Esophagus mucosa (tissue), 1 donor: ENCODE measurements around the gene DHRS13. TPM values are rescaled to one million over a fixed set of nuclear protein-coding genes. Genes with fewer than 3 reads are reported as not detected.
A peak's percentile ranks its signal among the peaks of the same experiment; 100 is the strongest.

Experiments
- ATAC-seq: fragments of 200-7000 bp; cut with Tn5 transposase; one replicate; pipeline ENCODE4 v1.9.1; 2020
- total RNA-seq: library from RNA; stranded (reverse); gene quantifications from one replicate; pipeline ENCODE4 v1.2.4, GENCODE V29; 2023
- donor health status: DM: yes; HTN: yes; CAD: no.

Gene DHRS13
- total RNA-seq, 1 donor from 2014 or later: 10.0 TPM

- ATAC-seq: no peak
Observed at GRCh38 chr17:28857905-28858800, 44.7 kb downstream of the DHRS13 start.

- ATAC-seq: no peak
Observed at GRCh38 chr17:28856028-28856574, 46.8 kb downstream of the DHRS13 start.

GRCh38 chr17:28855336-28855679 lies 47.6 kb downstream of the DHRS13 start:
- ATAC-seq: no peak

GRCh38 chr17:28854457-28855335 lies 48.2 kb downstream of the DHRS13 start, which contains the start of gene ERAL1:
TSS of gene ERAL1 (plus strand) at chr17:28855016. CDS start at chr17:28855035, 19 bp downstream.
- peak; percentile 94 for ATAC-seq

DNA sequence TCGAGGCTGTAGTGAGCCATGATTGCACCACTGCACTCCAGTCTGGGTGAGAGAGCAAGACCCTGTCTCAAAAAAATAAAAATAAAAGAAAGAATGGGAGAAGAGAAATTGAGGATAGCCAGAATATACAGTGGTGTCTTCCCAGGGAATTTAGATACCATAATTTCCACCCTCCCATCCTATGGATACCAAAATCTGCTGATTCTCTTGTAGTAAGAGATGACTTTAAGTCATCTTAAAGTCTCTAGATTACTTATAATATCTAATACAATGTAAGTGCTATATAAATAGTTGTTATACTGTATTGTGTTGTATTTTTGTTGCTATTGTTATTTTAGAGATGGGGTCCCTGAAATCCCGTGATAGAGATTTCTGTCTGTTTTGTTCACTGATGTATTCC lies 49.6 kb downstream of the DHRS13 start:
- ATAC-seq: no peak

DNA sequence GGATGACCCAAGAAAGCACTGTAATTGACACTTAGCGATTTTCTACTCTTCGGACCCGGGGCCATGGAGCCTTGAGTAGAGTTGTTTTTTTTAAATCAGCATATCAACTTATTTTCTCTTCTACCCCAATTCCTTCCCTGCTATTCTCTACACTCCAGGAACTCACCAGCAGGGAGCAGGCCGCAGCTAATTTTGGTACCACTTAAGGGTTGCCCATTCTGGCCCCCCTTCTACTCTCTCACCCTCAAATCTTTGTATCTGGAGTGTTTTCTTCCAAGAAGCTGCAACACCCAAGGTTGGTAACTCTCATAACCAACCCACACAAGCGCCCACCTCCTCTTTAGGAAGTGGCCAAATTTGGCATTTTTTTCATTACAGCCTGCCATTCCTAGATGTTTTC lies 53.6 kb downstream of the DHRS13 start:
- no peak for ATAC-seq

DNA sequence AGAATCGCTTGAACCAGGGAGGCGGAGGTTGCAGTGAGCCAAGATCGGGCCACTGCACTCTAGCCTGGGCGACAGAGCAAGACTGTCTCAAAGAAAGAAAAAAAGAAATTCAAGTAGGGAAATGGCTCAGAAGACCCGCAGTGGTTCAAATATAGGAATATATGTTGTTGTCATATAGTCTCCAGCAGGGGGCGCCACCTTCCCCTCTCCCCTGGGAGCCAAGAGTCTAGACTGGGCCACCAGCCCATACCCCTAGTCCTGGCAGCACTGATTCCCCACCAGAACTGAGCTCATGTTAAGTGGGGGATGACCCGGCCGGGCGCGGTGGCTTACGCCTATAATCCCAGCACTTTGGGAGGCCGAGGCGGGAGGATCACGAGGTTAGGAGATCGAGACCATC lies 54.2 kb downstream of the DHRS13 start:
- peak; percentile 45 for ATAC-seq

Other genes with a start within 250 kb of the DHRS13 start
- gene SDF2, start 241.2 kb downstream of the DHRS13 start, total RNA-seq: 29.0 TPM
- 31.8 TPM for gene SUPT6H, start 240.9 kb downstream of the DHRS13 start, total RNA-seq
- gene PROCA1, start 191.2 kb downstream of the DHRS13 start, total RNA-seq: 0.64 TPM
- 34.2 TPM for gene RAB34, start 185.2 kb downstream of the DHRS13 start, total RNA-seq
- gene RPL23A, start 183.1 kb downstream of the DHRS13 start, total RNA-seq: 1,336 TPM
- gene TLCD1, start 176.8 kb downstream of the DHRS13 start, total RNA-seq: 14.7 TPM
- gene NEK8, start 174.3 kb downstream of the DHRS13 start, total RNA-seq: 3.9 TPM
- 41.6 TPM for gene TRAF4, start 159.1 kb downstream of the DHRS13 start, total RNA-seq
- 12.2 TPM for gene FAM222B, start 60.3 kb downstream of the DHRS13 start, total RNA-seq
- 31.7 TPM for gene ERAL1, start 48.1 kb downstream of the DHRS13 start, total RNA-seq
- gene FLOT2, start 5.3 kb downstream of the DHRS13 start, total RNA-seq: 111 TPM
- gene PHF12, start 48.4 kb upstream of the DHRS13 start, total RNA-seq: 14.2 TPM
- not detected for gene SEZ6, start 103.0 kb upstream of the DHRS13 start, total RNA-seq
- gene PIPOX, start 140.1 kb upstream of the DHRS13 start, total RNA-seq: 0.64 TPM